ENCODE measurements around the gene ORAI3.

The ORAI3 gene

DNA sequence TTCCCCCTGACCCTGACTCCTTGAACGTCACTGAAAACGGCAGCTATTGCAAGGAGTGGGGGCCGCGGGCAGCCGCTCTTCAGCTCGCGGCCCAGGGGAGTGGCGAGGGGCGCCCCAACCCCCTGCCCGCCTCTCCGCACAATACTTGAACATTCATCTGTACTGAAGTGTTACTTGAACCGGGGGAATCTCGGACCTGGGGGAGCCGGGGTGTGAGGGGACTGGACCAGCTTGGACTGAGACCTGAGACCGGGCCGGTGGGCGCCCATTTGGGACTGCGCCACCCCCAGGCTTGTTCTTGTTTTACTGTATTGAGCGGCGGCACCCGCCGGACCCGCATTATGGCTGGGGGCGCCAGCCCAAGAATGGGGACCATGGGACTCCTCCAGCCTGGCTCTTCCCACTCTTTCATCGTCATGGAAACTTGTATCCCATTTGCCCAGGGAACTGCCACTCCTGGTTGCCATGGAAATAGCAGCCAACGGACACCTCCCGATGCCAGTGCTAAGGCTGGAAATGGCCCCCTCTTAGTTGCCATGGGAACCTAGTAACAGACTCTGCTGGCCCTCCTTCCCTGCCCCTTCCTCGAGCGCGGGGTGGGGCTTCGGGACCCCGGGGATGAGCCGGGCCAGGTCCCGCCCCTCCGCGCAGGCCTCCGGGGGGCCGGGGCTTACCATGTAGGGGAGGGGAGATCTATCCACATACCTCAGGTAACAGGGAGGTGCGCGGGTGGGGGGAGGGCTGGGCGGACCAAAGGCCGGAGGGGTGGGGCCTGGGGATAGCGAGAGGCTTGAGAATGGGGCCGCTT is 805 bp upstream of the ORAI3 start:
- H4K20me1 ChIP-seq, result peaks cover 13 to 55% (median 31%) of the 10 kb centered on the region in 11 experiments; a peak in 19 of 22 replicates
- TF ChIP-seq Cebpa-rat (IDR thresholded peaks at IDR 0.05), result no peak
- H3K9ac ChIP-seq, result peak overlapping the region; percentile 93 to 98 (median 96)
- no peaks in the 10 kb centered on the region for H3K9me3 ChIP-seq (replicated peaks in 1 of 11)
- H3K4me2 ChIP-seq, result peak overlapping the region; percentile 78 to 99 (median 98)
- no peaks in the 10 kb centered on the region for H3K27me3 ChIP-seq
- H3K27ac ChIP-seq, result peak overlapping the region; percentile 89 to 98 (median 95); a peak in 20 of 22 replicates
- peaks cover 39 to 67% (median 51%) of the 10 kb centered on the region in 11 experiments for H3K36me3 ChIP-seq
- peaks cover 26 to 39% (median 34%) of the 10 kb centered on the region in 10 experiments for H3K4me1 ChIP-seq
- H3K4me3 ChIP-seq, result peak overlapping the region; percentile 86 to 99 (median 92)

DNA sequence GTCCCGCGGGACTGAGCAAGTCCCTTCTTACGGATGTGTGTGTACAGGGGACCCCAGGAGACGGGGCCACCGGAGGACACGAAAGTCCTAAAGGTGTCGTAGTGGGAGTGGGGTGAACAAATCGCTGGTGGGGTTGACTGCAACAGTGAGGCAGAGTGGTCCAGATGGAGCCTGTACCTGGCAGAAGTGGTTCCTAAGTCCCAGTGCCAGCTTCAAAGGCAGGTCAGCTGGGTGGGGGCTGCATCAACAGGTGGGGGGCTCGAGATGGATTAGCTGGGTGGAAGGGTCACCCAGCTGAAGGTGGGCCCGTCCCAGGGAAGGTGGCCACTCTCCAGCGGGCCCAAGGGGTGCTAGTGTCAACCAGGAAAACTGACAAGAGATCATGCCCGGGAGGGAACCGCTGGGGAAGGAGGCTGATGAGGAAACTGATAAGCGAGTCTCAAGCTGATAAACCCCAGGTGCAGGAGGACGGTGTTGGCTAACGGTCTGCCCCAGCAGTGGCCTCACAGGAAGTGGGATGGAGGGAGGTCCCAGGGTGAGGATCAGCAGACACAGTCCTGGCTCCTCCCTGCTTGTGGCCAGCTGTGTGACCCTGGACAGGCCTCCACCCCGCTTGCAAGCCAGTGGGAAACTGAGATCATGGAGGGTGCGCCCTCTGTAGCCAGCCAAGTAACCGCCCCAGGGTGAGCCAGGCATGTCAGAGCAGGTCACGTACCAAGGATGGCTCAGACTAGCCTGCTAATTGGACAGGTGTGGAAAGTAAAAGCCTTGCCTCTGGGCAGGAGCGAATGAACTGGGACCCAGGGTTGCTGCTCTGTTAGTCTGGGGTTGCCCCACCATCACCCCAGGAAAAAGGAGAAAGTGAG is 1.0 kb downstream of the ORAI3 start:
- peaks cover 26 to 67% (median 48%) of the 10 kb centered on the region in 11 experiments for H3K36me3 ChIP-seq
- H3K4me2 ChIP-seq, result peak overlapping the region; percentile 78 to 99 (median 98)
- peaks cover 13 to 65% (median 36%) of the 10 kb centered on the region in 11 experiments; a peak in 19 of 22 replicates for H4K20me1 ChIP-seq
- peak overlapping the region; percentile 93 to 98 (median 96) for H3K9ac ChIP-seq
- H3K9me3 ChIP-seq (replicated peaks in 1 of 11), result no peaks in the 10 kb centered on the region
- peak overlapping the region; percentile 89 to 98 (median 95) for H3K27ac ChIP-seq
- H3K4me1 ChIP-seq, result peaks cover 32 to 51% (median 42%) of the 10 kb centered on the region in 10 experiments
- H3K27me3 ChIP-seq, result no peaks in the 10 kb centered on the region
- H3K4me3 ChIP-seq, result peak overlapping the region; percentile 86 to 99 (median 92)
- TF ChIP-seq Cebpa-rat (IDR thresholded peaks at IDR 0.05), result peak in 2 of 11 experiments; percentile 9 to 29; a peak in 1 of 22 replicates

DNA sequence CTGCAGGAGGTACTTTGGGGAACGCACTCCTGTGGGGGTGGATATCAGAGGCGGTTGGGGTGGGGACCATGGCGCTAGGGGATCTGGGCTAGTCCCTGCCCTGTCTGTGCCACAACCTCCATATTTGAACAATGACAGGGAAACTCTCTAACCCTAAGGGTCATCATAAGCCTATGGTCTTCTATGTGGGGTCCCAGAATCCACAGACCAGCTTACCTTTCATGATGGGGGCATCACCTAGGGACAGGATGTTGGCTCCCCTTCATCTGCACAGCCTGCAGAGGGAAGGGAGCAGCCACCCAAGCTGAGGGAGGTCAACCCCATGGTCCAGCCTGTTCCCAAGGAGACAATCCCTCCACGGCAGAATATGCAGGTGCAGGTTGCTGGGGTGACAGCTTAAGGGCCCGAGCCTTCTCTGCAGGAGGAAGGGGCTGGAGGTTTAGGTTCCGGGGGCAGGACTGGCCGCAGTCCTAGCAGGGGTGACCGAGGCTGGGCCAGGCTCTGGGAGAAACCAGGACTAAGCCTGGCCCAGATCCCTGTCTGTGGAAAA is 1.7 kb downstream of the ORAI3 start:
- Histone ChIP-seq H3K4me1 (peaks cover 32 to 51% (median 42%) of the 10 kb centered on the region in 10 experiments), H3K27ac (peak overlapping the region in 10 of 11 experiments; percentile 91 to 98 (median 95); a peak in 19 of 22 replicates), H4K20me1 (peaks cover 13 to 69% (median 34%) of the 10 kb centered on the region in 11 experiments; a peak in 19 of 22 replicates), H3K27me3 (no peaks in the 10 kb centered on the region), H3K4me3 (peak overlapping the region; percentile 86 to 99 (median 92)), H3K9ac (peak overlapping the region; percentile 93 to 98 (median 96); a peak in 21 of 22 replicates), H3K4me2 (peak overlapping the region; percentile 78 to 99 (median 98)), H3K9me3 (replicated peaks in 1 of 11) (no peaks in the 10 kb centered on the region), H3K36me3 (peaks cover 21 to 65% (median 43%) of the 10 kb centered on the region in 11 experiments)
- no peak for TF ChIP-seq Cebpa-rat (IDR thresholded peaks at IDR 0.05)

DNA sequence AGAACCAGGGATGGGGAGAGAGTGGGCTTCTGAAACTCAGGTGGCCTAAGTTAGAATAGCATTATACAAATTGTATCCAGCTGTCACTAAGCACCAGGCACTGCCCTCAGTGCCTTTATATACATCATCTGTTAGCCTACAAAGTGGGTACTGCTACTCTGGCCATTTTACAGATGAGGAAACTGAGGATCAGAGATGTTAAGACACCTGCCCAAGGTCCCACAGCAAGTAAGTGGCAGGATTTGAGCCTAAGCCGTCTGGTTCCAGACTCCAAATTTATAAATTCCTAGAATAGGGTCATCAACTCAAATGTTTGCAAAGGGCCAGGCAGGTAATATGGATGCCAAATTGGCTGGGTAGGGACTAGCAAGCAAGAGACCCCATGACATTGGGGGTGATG is 2.3 kb downstream of the ORAI3 start:
- Histone ChIP-seq H3K4me1 (peaks cover 32 to 51% (median 42%) of the 10 kb centered on the region in 10 experiments), H3K4me2 (peak overlapping the region; percentile 78 to 99 (median 98); a peak in 21 of 22 replicates), H3K9me3 (replicated peaks in 1 of 11) (no peaks in the 10 kb centered on the region), H3K27me3 (no peaks in the 10 kb centered on the region), H3K4me3 (peak overlapping the region in 2 of 10 experiments; percentile 96 to 99; a peak in 4 of 20 replicates), H3K27ac (peak overlapping the region in 6 of 11 experiments; percentile 94 to 98 (median 98); a peak in 12 of 22 replicates), H4K20me1 (peaks cover 8 to 67% (median 31%) of the 10 kb centered on the region in 11 experiments; a peak in 19 of 22 replicates), H3K36me3 (peaks cover 19 to 60% (median 37%) of the 10 kb centered on the region in 11 experiments), H3K9ac (peak overlapping the region in 8 of 11 experiments; percentile 93 to 97 (median 95); a peak in 11 of 22 replicates)
- no peak for TF ChIP-seq Cebpa-rat (IDR thresholded peaks at IDR 0.05)

DNA sequence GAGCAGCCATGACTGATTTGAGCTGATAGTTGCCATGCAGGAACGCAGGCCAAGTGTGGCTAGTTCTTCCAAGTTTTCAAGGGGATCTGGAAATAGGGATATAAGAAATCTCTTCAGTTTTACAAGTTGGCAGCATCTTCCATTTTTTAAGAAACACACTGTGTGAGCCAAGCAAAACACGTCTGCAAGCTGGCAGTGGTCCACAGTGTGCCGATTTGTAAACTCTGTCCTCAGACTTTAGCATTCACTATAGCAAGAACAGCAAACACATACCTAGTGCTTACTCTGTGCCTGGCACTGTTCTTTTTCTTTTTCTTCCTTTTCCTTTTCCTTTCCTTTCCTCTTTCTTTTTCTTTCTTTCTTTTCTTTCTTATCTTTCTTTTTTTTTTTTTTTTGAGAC is 2.9 kb downstream of the ORAI3 start:
- H4K20me1 ChIP-seq, result peaks cover 4 to 68% (median 26%) of the 10 kb centered on the region in 11 experiments; a peak in 17 of 22 replicates
- H3K9me3 ChIP-seq (replicated peaks in 1 of 11), result no peaks in the 10 kb centered on the region
- H3K27me3 ChIP-seq, result no peaks in the 10 kb centered on the region
- H3K4me1 ChIP-seq, result peaks cover 35 to 54% (median 46%) of the 10 kb centered on the region in 10 experiments
- H3K27ac ChIP-seq, result peak overlapping the region in 2 of 11 experiments; percentile 2 to 98; a peak in 2 of 22 replicates
- H3K36me3 ChIP-seq, result peaks cover 14 to 59% (median 31%) of the 10 kb centered on the region in 11 experiments
- peak overlapping the region in 4 of 11 experiments; percentile 78 to 98 (median 92); a peak in 3 of 22 replicates for H3K4me2 ChIP-seq
- no peak overlapping the region for H3K4me3 ChIP-seq
- H3K9ac ChIP-seq, result peak overlapping the region in 2 of 11 experiments; percentile 5 to 94; a peak in 2 of 22 replicates
- no peak for TF ChIP-seq Cebpa-rat (IDR thresholded peaks at IDR 0.05)

DNA sequence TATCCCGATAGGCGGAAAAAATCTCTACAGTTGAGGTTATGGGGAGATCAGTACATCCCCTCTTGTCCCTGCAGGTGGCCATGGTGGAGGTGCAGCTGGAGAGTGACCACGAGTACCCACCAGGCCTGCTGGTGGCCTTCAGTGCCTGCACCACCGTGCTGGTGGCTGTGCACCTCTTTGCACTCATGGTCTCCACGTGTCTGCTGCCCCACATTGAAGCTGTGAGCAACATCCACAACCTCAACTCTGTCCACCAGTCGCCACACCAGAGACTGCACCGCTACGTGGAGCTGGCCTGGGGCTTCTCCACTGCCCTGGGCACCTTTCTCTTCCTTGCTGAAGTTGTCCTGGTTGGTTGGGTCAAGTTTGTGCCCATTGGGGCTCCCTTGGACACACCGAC is 4.2 kb downstream of the ORAI3 start:
- peak overlapping the region in 5 of 11 experiments; percentile 20 to 43 (median 32); a peak in 6 of 22 replicates for H3K27ac ChIP-seq
- peak overlapping the region in 6 of 11 experiments; percentile 3 to 29 (median 14); a peak in 3 of 22 replicates for H3K4me2 ChIP-seq
- no peaks in the 10 kb centered on the region for H3K9me3 ChIP-seq (replicated peaks in 1 of 11)
- TF ChIP-seq Cebpa-rat (IDR thresholded peaks at IDR 0.05), result no peak
- peak overlapping the region in 1 of 11 experiments; percentile 7; a peak in 1 of 22 replicates for H3K9ac ChIP-seq
- H3K27me3 ChIP-seq, result no peaks in the 10 kb centered on the region
- H3K36me3 ChIP-seq, result peaks cover 5 to 49% (median 20%) of the 10 kb centered on the region in 11 experiments; a peak in 20 of 22 replicates
- H3K4me3 ChIP-seq, result no peak overlapping the region
- peaks cover 0 to 68% (median 23%) of the 10 kb centered on the region in 11 experiments; a peak in 16 of 22 replicates for H4K20me1 ChIP-seq
- H3K4me1 ChIP-seq, result peaks cover 31 to 50% (median 42%) of the 10 kb centered on the region in 10 experiments

DNA sequence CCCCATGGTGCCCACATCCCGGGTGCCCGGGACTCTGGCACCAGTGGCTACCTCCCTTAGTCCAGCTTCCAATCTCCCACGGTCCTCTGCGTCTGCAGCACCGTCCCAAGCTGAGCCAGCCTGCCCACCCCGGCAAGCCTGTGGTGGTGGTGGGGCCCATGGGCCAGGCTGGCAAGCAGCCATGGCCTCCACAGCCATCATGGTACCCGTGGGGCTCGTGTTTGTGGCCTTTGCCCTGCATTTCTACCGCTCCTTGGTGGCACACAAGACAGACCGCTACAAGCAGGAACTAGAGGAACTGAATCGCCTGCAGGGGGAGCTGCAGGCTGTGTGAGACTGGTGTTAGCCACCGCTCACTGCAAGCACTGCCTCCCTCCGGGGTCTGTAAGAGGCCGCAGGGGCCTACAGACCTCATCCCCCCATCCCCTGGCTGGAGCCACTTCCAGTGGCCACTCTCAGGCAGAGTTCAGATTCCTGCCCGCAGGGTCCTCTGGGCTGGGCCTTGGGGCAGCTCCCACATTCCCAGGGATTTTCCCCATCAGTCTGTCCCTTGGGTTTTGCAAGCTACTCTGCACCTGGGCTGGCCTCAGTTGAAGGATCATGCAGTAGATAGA is 4.8 kb downstream of the ORAI3 start:
- Histone ChIP-seq H3K27ac (peak overlapping the region in 5 of 11 experiments; percentile 20 to 43 (median 32); a peak in 6 of 22 replicates), H3K36me3 (peaks cover 5 to 49% (median 20%) of the 10 kb centered on the region in 11 experiments; a peak in 20 of 22 replicates), H3K27me3 (no peaks in the 10 kb centered on the region), H3K4me1 (peaks cover 31 to 49% (median 42%) of the 10 kb centered on the region in 10 experiments), H3K4me2 (peak overlapping the region in 6 of 11 experiments; percentile 3 to 29 (median 14); a peak in 3 of 22 replicates), H3K9ac (peak overlapping the region in 5 of 11 experiments; percentile 7 to 30 (median 18); a peak in 4 of 22 replicates), H3K9me3 (replicated peaks in 1 of 11) (no peaks in the 10 kb centered on the region), H3K4me3 (no peak overlapping the region), H4K20me1 (peaks cover 2 to 69% (median 26%) of the 10 kb centered on the region in 11 experiments)
- no peak for TF ChIP-seq Cebpa-rat (IDR thresholded peaks at IDR 0.05)

Data from BLaER1 treated with 17β-estradiol and CSF1 and Interleukin-3, amounts not matched to agents 10 nM and 100 nM (cell line).